H9 (cell line): ENCODE data around the gene LIN9. TPM values are rescaled to one million over a fixed set of nuclear protein-coding genes. Genes with fewer than 3 reads are reported as not detected.

Experiments used
- DNase-seq: peaks from one replicate; pipeline ENCODE4 v3.0.0-alpha.2; 2017
- H2AFZ ChIP-seq: one replicate; pipeline ENCODE4 v1.6.1; 2013; ENCODE audit warnings: mild to moderate bottlenecking, low read length, control low read depth, moderate library complexity
- H2AK5ac ChIP-seq: 2 replicates; pipeline ENCODE4 v1.6.1; 2013; ENCODE audit warnings: low read length, control low read depth, mixed read lengths; ENCODE audit not compliant: insufficient read length
- H2BK120ac ChIP-seq: one replicate; pipeline ENCODE4 v1.6.1; 2013; ENCODE audit warnings: low read depth, mild to moderate bottlenecking, low read length, control low read depth, inconsistent platforms; ENCODE audit not compliant: poor library complexity, severe bottlenecking
- H2BK12ac ChIP-seq: 2 replicates; pipeline ENCODE4 v1.6.1; 2013; ENCODE audit warnings: low read length, control low read depth, mixed read lengths, low read depth; ENCODE audit not compliant: insufficient read length
- H2BK15ac ChIP-seq: 2 replicates; pipeline ENCODE4 v1.6.1; 2013; ENCODE audit warnings: low read depth, low read length, control low read depth
- H2BK20ac ChIP-seq: one replicate; pipeline ENCODE4 v1.6.1; 2013; ENCODE audit warnings: low read depth, mild to moderate bottlenecking, low read length, control low read depth, inconsistent platforms; ENCODE audit not compliant: poor library complexity, severe bottlenecking
- H2BK5ac ChIP-seq: 2 replicates; pipeline ENCODE4 v1.6.1; 2013; ENCODE audit warnings: low read length, control low read depth, mixed read lengths; ENCODE audit not compliant: insufficient read length
- H3K14ac ChIP-seq: 2 replicates; pipeline ENCODE4 v1.6.1; 2013; ENCODE audit warnings: low read length, control low read depth; ENCODE audit not compliant: insufficient read depth
- H3K18ac ChIP-seq: 2 replicates; pipeline ENCODE4 v1.6.1; 2013; ENCODE audit warnings: low read depth, mild to moderate bottlenecking, mixed read lengths, low read length, control low read depth; ENCODE audit not compliant: insufficient read length
- H3K23ac ChIP-seq: 2 replicates; pipeline ENCODE4 v1.6.1; 2013; ENCODE audit warnings: low read length, control low read depth, mixed read lengths, low read depth; ENCODE audit not compliant: insufficient read length
- H3K23me2 ChIP-seq: 2 replicates; pipeline ENCODE4 v1.6.1; 2013; ENCODE audit warnings: low read depth, mild to moderate bottlenecking, mixed read lengths, low read length, control low read depth; ENCODE audit not compliant: insufficient read length, poor library complexity, severe bottlenecking
- H3K27ac ChIP-seq: 2 replicates; pipeline ENCODE4 v1.5.1; 2013; ENCODE audit warnings: low read length, control low read depth, mixed read lengths, low read depth; ENCODE audit not compliant: insufficient read length
- H3K27me3 ChIP-seq: 2 replicates; pipeline ENCODE4 v1.6.1; 2013; ENCODE audit warnings: low read length, control low read depth, inconsistent platforms; ENCODE audit not compliant: insufficient read depth
- H3K4ac ChIP-seq: 2 replicates; pipeline ENCODE4 v1.6.1; 2013; ENCODE audit warnings: low read depth, mild to moderate bottlenecking, control low read depth, inconsistent platforms, low read length, moderate library complexity
- H3K4me1 ChIP-seq: 2 replicates; pipeline ENCODE4 v1.6.1; 2013; ENCODE audit warnings: low read length, control low read depth, inconsistent platforms; ENCODE audit not compliant: insufficient read depth
- H3K4me2 ChIP-seq: 2 replicates; pipeline ENCODE4 v1.6.1; 2013; ENCODE audit warnings: low read length, control low read depth, mixed read lengths; ENCODE audit not compliant: insufficient read length, insufficient read depth
- H3K56ac ChIP-seq: 2 replicates; pipeline ENCODE4 v1.6.1; 2013; ENCODE audit warnings: low read depth, mild to moderate bottlenecking, mixed read lengths, low read length, control low read depth; ENCODE audit not compliant: insufficient read length
- H3K79me1 ChIP-seq: 2 replicates; pipeline ENCODE4 v1.6.1; 2013; ENCODE audit warnings: low read depth, mild to moderate bottlenecking, moderate library complexity, low read length, control low read depth, inconsistent platforms; ENCODE audit not compliant: insufficient read depth, poor library complexity, severe bottlenecking
- H3K79me2 ChIP-seq: 2 replicates; pipeline ENCODE4 v1.6.1; 2013; ENCODE audit warnings: low read length, control low read depth, inconsistent platforms; ENCODE audit not compliant: insufficient read depth
- H3K9ac ChIP-seq: 2 replicates; pipeline ENCODE4 v1.6.1; 2013; ENCODE audit warnings: low read length, control low read depth, mixed read lengths; ENCODE audit not compliant: insufficient read length; ENCODE audit errors: extremely low read depth
- H3K9me3 ChIP-seq: one replicate; pipeline ENCODE4 v1.6.1; 2013; ENCODE audit warnings: low read depth, low read length, inconsistent platforms; ENCODE audit not compliant: control insufficient read depth
- H3T11ph ChIP-seq: one replicate; pipeline ENCODE4 v1.6.1; 2013; ENCODE audit warnings: mild to moderate bottlenecking, low read length, control low read depth, inconsistent platforms
- H4K20me1 ChIP-seq: one replicate; pipeline ENCODE4 v1.6.1; 2013; ENCODE audit not compliant: control insufficient read depth, insufficient read length, insufficient read depth
- H4K5ac ChIP-seq: 2 replicates; pipeline ENCODE4 v1.6.1; 2013; ENCODE audit warnings: low read depth, mild to moderate bottlenecking, mixed read lengths, low read length, control low read depth; ENCODE audit not compliant: insufficient read length
- H4K8ac ChIP-seq: replicated peaks from 2 replicates; pipeline ENCODE4 v1.6.1; 2013; ENCODE audit warnings: low read length, control low read depth, mixed read lengths, low read depth; ENCODE audit not compliant: insufficient read length
- H4K91ac ChIP-seq: 2 replicates; pipeline ENCODE4 v1.6.1; 2013; ENCODE audit warnings: low read depth, mild to moderate bottlenecking, moderate library complexity, mixed read lengths, low read length, control low read depth; ENCODE audit not compliant: insufficient read length
- H3K27ac Mint-ChIP-seq, 3 experiments: 2 replicates in 2 of 3; 3 replicates in 1 of 3; pipeline ENCODE4 v1.8.0; 2020 to 2021; ENCODE audit warnings: mixed read lengths in 3 of 3, mild to moderate bottlenecking in 1 of 3, moderate library complexity in 1 of 3
- H3K27me3 Mint-ChIP-seq: 2 replicates; pipeline ENCODE4 v1.8.0; 2021; ENCODE audit warnings: low read depth, mild to moderate bottlenecking, moderate library complexity, mixed read lengths
- H3K36me3 Mint-ChIP-seq, 3 experiments: 2 replicates in 2 of 3; 3 replicates in 1 of 3; pipeline ENCODE4 v1.8.0; 2020 to 2021; ENCODE audit warnings: low read depth in 3 of 3, mixed read lengths in 3 of 3; ENCODE audit not compliant: insufficient read depth in 1 of 3
- H3K4me1 Mint-ChIP-seq, 2 experiments: 2 replicates each; pipeline ENCODE4 v1.8.0; 2020; ENCODE audit warnings: mixed read lengths in 2 of 2
- H3K4me3 Mint-ChIP-seq, 2 experiments: 2 replicates in 1 of 2; 3 replicates in 1 of 2; pipeline ENCODE4 v1.8.0; 2020 to 2021; ENCODE audit warnings: mild to moderate bottlenecking in 2 of 2, mixed read lengths in 2 of 2, moderate library complexity in 1 of 2
- H3K9me3 Mint-ChIP-seq, 2 experiments: 2 replicates in 1 of 2; 3 replicates in 1 of 2; pipeline ENCODE4 v1.8.0; 2020; ENCODE audit warnings: mild to moderate bottlenecking in 2 of 2, mixed read lengths in 2 of 2, moderate library complexity in 1 of 2
- WGBS: extraction: QIAGEN DNeasy Blood & Tissue Kit; methylation state at CpG from one replicate; pipeline ENCODE4 v1.1.7; 2013; ENCODE audit warnings: missing lambda C conversion rate, low lambda C conversion rate, mixed read lengths; ENCODE audit not compliant: insufficient read length; ENCODE audit errors: extremely low coverage; 5-methylcytosine and 5-hydroxymethylcytosine counted together
- total RNA-seq: library from RNA; stranded (reverse); gene quantifications from 2 replicates; pipeline ENCODE4 v1.2.1, GENCODE V29; 2021
- TF ChIP-seq, protein P1 (sequence below): fragments of 200-600 bp; sonication (generic); conservative IDR thresholded peaks from 3 replicates; pipeline ENCODE4 v1.8.0; 2021; ENCODE audit warnings: antibody characterized with exemption, mild to moderate bottlenecking

Gene LIN9
- total RNA-seq, 1 experiment from 2014 or later, result 9.5 TPM

DNA sequence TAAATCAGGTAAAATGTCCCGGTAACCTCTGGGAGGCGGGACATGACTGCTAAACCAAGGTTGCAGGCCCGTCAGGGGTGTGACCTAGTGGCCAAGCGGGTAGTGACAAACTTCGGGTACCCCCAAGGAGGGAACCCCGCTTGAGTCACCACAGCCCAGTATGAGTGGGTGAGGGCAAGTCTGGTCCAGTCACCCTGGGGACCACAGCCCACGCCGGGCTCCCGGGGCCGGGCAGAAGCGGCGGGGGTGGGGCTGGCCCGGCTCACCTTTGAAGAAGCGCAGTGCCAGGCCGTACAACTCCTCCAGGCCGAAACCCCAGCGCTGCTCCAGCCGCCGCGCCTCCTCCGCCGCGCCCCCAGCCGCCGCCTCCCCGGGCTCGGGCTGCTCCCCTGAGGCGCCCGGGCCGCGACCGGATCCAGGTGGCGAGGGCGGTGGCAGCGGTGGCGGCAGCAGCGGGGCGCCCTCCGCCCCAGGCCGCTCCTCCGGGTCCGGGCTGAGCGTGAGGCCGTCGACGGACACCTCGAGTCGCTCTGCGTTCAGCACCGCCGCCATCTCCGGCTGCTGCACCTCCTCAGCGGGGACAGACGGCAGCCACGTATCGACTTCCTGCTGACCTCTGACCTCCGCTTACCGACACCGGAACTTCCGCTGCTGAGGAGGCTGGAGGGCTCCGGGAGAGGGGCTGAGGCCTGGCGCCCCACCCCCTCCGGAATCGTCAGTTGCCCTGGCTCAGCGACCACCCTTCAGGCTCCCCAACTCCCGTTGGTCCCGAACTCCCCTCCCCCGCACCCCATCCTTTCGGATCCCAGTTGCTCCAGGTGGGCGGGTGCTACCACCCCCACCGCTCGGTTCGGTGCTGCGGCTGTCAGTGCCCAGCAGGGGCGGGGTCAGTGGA, 122.6 kb downstream of the LIN9 start, which contains the start of gene ACBD3:
TSS of gene ACBD3 (minus strand) at position 618 of the 895 bp plus-strand sequence. CDS start at position 552, 66 bp downstream.
- Mint-ChIP-seq H3K4me1 (peaks cover 24 to 27% of the 10 kb centered on the region in 2 experiments), H3K36me3 (peaks cover 2 to 12% (median 10%) of the 10 kb centered on the region in 3 experiments; a peak in 4 of 7 replicates), H3K4me3 (peak within 1 kb of the TSS; percentile 91 to 95), H3K27me3 (no peaks in the 10 kb centered on the region), H3K27ac (peak within 1 kb of the TSS; percentile 70 to 96 (median 89); a peak in 6 of 7 replicates), H3K9me3 (no peaks in the 10 kb centered on the region)
- Histone ChIP-seq H3K4me1 (no peaks in the 10 kb centered on the region; the same call in 1 of the 2 replicates), H2BK5ac (no peak within 1 kb of the TSS), H3K4me2 (peak within 1 kb of the TSS; percentile 72), H2BK120ac (no peak within 1 kb of the TSS), H2AK5ac (no peak within 1 kb of the TSS), H2AFZ (no peak within 1 kb of the TSS), H3K27me3 (no peaks in the 10 kb centered on the region), H4K20me1 (no peaks in the 10 kb centered on the region), H4K91ac (no peak within 1 kb of the TSS), H2BK15ac (no peak within 1 kb of the TSS), H3K79me2 (peaks cover 11% of the 10 kb centered on the region; the same call in 1 of the 2 replicates), H3K9me3 (no peaks in the 10 kb centered on the region), H3K4ac (no peak within 1 kb of the TSS), H3K56ac (no peak within 1 kb of the TSS), H3K23ac (no peak within 1 kb of the TSS), H2BK20ac (no peak within 1 kb of the TSS), H4K8ac (no peak within 1 kb of the TSS), H3K18ac (no peak within 1 kb of the TSS), H4K5ac (no peak within 1 kb of the TSS), H3K79me1 (peaks cover 8% of the 10 kb centered on the region), H3K9ac (peak within 1 kb of the TSS; percentile 39), H3K14ac (peak within 1 kb of the TSS; percentile 81), H3K27ac (no peak within 1 kb of the TSS), H2BK12ac (no peak within 1 kb of the TSS), H3K23me2 (peaks cover 6% of the 10 kb centered on the region), H3T11ph (no peak within 1 kb of the TSS)
- peak; percentile 93 for DNase-seq
- no CpG with 5 or more reads among the region's 75 CpGs for WGBS
- TF ChIP-seq, protein P1, sequence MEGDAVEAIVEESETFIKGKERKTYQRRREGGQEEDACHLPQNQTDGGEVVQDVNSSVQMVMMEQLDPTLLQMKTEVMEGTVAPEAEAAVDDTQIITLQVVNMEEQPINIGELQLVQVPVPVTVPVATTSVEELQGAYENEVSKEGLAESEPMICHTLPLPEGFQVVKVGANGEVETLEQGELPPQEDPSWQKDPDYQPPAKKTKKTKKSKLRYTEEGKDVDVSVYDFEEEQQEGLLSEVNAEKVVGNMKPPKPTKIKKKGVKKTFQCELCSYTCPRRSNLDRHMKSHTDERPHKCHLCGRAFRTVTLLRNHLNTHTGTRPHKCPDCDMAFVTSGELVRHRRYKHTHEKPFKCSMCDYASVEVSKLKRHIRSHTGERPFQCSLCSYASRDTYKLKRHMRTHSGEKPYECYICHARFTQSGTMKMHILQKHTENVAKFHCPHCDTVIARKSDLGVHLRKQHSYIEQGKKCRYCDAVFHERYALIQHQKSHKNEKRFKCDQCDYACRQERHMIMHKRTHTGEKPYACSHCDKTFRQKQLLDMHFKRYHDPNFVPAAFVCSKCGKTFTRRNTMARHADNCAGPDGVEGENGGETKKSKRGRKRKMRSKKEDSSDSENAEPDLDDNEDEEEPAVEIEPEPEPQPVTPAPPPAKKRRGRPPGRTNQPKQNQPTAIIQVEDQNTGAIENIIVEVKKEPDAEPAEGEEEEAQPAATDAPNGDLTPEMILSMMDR, result no peak
